Measurements from ENCODE around the gene NVL.

NVL gene

DNA sequence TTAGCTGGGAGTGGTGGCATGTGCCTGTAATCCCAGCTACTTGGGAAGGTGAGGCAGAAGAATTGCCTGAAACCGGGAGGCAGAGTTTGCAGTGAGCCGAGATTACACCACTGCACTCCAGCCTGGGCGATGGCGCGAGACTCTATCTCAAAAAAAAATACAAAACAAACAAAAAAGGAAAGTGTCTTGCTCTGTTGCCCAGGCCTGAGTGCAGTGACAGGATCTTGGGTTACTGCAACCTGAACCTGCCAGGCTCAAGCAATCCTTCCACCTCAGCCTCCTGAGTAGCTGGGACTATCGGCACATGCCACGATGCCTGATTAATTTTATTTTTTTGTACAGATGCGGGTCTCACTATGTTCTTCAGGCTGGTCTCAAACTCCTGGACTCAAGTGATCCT lies 113.6 kb downstream of the NVL start:
- H3K9me2 ChIP-seq (replicated peaks; ENCODE audit: low read depth, low read length) = no peaks in the 10 kb centered on the region
- no peak overlapping the region for H3K4me3 ChIP-seq (ENCODE audit: low read length, poor library complexity, severe bottlenecking)
- H3K79me2 ChIP-seq (ENCODE audit: insufficient read depth, low read length) = no peaks in the 10 kb centered on the region
- H3K4me1 ChIP-seq (ENCODE audit: insufficient read depth, low read length, poor library complexity, severe bottlenecking) = no peaks in the 10 kb centered on the region
- H3K27me3 ChIP-seq (ENCODE audit: insufficient read depth, low read length, poor library complexity, severe bottlenecking) = no peaks in the 10 kb centered on the region
- no peak overlapping the region for H3K9ac ChIP-seq (ENCODE audit: low read depth, low read length, poor library complexity, severe bottlenecking)
- no peaks in the 10 kb centered on the region for H3K36me3 ChIP-seq (ENCODE audit: insufficient read depth, low read length)
- H2AFZ ChIP-seq (ENCODE audit: low read length) = no peak overlapping the region
- no peaks in the 10 kb centered on the region for H3F3A ChIP-seq (ENCODE audit: low read depth)
- no peaks in the 10 kb centered on the region for H3K9me3 ChIP-seq (ENCODE audit: insufficient read depth, low read depth, low read length)
- no peak for TF ChIP-seq EZH2phosphoT487 (IDR thresholded peaks at IDR 0.05; ENCODE audit: borderline replicate concordance)
- TF ChIP-seq, protein P1, sequence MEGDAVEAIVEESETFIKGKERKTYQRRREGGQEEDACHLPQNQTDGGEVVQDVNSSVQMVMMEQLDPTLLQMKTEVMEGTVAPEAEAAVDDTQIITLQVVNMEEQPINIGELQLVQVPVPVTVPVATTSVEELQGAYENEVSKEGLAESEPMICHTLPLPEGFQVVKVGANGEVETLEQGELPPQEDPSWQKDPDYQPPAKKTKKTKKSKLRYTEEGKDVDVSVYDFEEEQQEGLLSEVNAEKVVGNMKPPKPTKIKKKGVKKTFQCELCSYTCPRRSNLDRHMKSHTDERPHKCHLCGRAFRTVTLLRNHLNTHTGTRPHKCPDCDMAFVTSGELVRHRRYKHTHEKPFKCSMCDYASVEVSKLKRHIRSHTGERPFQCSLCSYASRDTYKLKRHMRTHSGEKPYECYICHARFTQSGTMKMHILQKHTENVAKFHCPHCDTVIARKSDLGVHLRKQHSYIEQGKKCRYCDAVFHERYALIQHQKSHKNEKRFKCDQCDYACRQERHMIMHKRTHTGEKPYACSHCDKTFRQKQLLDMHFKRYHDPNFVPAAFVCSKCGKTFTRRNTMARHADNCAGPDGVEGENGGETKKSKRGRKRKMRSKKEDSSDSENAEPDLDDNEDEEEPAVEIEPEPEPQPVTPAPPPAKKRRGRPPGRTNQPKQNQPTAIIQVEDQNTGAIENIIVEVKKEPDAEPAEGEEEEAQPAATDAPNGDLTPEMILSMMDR (conservative IDR thresholded peaks at IDR 0.05; ENCODE audit: low read length) = no peak
- H4K20me1 ChIP-seq (ENCODE audit: insufficient read depth, low read length, poor library complexity, severe bottlenecking) = no peaks in the 10 kb centered on the region
- no peak overlapping the region for H3K4me2 ChIP-seq (ENCODE audit: low read depth, low read length, poor library complexity, severe bottlenecking)

DNA sequence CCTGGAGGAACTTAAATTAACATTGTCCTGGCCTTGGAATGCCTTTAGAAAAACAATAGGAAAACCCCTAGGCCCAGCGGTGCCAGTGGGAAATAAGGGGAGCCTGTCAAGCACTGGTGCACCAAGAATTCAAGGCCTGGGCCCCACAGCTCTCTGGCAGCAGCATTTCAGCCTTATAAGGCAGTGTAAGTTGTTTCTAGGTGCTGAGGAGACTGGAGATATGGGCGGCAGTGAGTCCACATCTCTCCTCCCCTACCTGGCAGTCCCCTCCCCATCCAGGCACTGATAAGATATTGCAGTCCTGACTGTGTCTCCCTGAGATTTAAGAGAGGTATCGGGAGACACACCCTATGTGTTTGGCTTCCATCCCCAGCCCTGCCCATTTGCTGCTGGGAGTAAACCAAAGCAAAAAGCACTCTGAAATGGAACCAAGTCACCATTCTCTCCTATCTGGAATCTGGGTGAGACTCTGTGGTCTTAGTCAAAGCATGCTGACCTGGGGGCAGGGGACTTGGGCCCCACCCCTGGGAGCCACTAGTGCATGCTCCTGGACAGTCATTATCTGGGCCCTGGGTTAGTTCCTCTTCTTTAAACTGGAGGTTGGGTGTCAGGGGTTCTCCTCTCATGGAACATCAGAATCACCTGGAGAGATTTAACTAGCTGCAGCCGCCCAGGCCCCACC lies 116.4 kb downstream of the NVL start:
- no peak overlapping the region for H2AFZ ChIP-seq (ENCODE audit: low read length)
- H3K36me3 ChIP-seq (ENCODE audit: insufficient read depth, low read length) = no peaks in the 10 kb centered on the region
- no peak overlapping the region for H3K4me2 ChIP-seq (ENCODE audit: low read depth, low read length, poor library complexity, severe bottlenecking)
- no peaks in the 10 kb centered on the region for H4K20me1 ChIP-seq (ENCODE audit: insufficient read depth, low read length, poor library complexity, severe bottlenecking)
- no peak for TF ChIP-seq EZH2phosphoT487 (IDR thresholded peaks at IDR 0.05; ENCODE audit: borderline replicate concordance)
- TF ChIP-seq, protein P1 (conservative IDR thresholded peaks at IDR 0.05; ENCODE audit: low read length) = no peak
- H3K4me1 ChIP-seq (ENCODE audit: insufficient read depth, low read length, poor library complexity, severe bottlenecking) = no peaks in the 10 kb centered on the region
- no peaks in the 10 kb centered on the region for H3F3A ChIP-seq (ENCODE audit: low read depth)
- H3K27me3 ChIP-seq (ENCODE audit: insufficient read depth, low read length, poor library complexity, severe bottlenecking) = no peaks in the 10 kb centered on the region
- no peak overlapping the region for H3K4me3 ChIP-seq (ENCODE audit: low read length, poor library complexity, severe bottlenecking)
- no peaks in the 10 kb centered on the region for H3K79me2 ChIP-seq (ENCODE audit: insufficient read depth, low read length)
- no peak overlapping the region for H3K9ac ChIP-seq (ENCODE audit: low read depth, low read length, poor library complexity, severe bottlenecking)
- no peaks in the 10 kb centered on the region for H3K9me2 ChIP-seq (replicated peaks; ENCODE audit: low read depth, low read length)
- no peaks in the 10 kb centered on the region for H3K9me3 ChIP-seq (ENCODE audit: insufficient read depth, low read depth, low read length)

DNA sequence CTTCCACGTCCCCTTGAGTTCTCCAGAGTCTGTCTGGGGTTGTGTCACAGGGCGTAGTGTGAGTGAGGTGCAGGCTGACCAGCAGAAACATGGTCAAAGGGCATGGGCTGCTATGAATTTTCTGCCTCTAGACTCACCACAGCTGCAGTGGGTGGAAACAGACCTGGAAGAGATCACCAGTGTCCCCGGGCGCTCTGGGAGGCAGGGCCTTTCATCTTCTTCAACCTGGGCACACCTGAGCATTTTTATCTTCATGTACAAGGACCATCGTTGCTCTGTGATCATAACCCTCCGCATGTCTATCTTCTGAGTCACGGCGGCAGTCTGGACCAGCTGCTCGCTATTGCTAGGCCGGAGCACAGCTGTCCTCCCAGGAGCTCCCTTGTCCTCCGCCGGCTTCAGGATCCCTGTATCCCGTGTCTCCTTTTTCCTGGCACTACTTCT lies 117.3 kb downstream of the NVL start:
- Histone ChIP-seq H3K36me3 (ENCODE audit: insufficient read depth, low read length) (no peaks in the 10 kb centered on the region), H4K20me1 (ENCODE audit: insufficient read depth, low read length, poor library complexity, severe bottlenecking) (no peaks in the 10 kb centered on the region), H3K79me2 (ENCODE audit: insufficient read depth, low read length) (no peaks in the 10 kb centered on the region), H2AFZ (ENCODE audit: low read length) (no peak overlapping the region), H3F3A (ENCODE audit: low read depth) (no peaks in the 10 kb centered on the region), H3K9ac (ENCODE audit: low read depth, low read length, poor library complexity, severe bottlenecking) (no peak overlapping the region), H3K4me3 (ENCODE audit: low read length, poor library complexity, severe bottlenecking) (no peak overlapping the region), H3K4me2 (ENCODE audit: low read depth, low read length, poor library complexity, severe bottlenecking) (no peak overlapping the region), H3K9me2 (replicated peaks; ENCODE audit: low read depth, low read length) (no peaks in the 10 kb centered on the region), H3K4me1 (ENCODE audit: insufficient read depth, low read length, poor library complexity, severe bottlenecking) (no peaks in the 10 kb centered on the region), H3K27me3 (ENCODE audit: insufficient read depth, low read length, poor library complexity, severe bottlenecking) (no peaks in the 10 kb centered on the region), H3K9me3 (ENCODE audit: insufficient read depth, low read depth, low read length) (no peaks in the 10 kb centered on the region)
- TF ChIP-seq, protein P1 (conservative IDR thresholded peaks at IDR 0.05; ENCODE audit: low read length) = no peak
- no peak for TF ChIP-seq EZH2phosphoT487 (IDR thresholded peaks at IDR 0.05; ENCODE audit: borderline replicate concordance)

All from Loucy (cell line).